ENCODE results near the gene SNCAIP. TPM values are rescaled to one million over a fixed set of nuclear protein-coding genes. Genes with fewer than 3 reads are reported as not detected.

SNCAIP gene
- total RNA-seq, 1 experiment from 2014 or later = not detected

DNA sequence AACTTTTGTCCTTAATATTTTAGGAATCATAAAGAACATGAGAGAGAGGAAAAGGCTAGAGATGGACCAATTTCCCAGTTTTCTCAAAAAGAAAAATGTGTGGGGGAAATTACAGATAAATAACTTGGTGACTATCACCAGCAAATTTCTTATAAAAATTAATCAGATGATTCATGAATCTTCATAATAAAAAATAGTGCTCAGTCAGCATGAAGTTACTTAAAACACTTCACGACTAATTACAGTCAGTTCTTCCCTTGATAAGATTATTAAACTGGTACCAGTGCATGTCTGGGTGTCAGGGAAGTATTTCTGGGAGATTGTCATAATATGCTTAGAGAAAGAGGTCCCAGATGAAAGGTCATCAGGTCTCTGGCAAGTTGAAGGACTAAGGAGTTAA is 133.0 kb downstream of the SNCAIP start:
- TF ChIP-seq, protein P1, sequence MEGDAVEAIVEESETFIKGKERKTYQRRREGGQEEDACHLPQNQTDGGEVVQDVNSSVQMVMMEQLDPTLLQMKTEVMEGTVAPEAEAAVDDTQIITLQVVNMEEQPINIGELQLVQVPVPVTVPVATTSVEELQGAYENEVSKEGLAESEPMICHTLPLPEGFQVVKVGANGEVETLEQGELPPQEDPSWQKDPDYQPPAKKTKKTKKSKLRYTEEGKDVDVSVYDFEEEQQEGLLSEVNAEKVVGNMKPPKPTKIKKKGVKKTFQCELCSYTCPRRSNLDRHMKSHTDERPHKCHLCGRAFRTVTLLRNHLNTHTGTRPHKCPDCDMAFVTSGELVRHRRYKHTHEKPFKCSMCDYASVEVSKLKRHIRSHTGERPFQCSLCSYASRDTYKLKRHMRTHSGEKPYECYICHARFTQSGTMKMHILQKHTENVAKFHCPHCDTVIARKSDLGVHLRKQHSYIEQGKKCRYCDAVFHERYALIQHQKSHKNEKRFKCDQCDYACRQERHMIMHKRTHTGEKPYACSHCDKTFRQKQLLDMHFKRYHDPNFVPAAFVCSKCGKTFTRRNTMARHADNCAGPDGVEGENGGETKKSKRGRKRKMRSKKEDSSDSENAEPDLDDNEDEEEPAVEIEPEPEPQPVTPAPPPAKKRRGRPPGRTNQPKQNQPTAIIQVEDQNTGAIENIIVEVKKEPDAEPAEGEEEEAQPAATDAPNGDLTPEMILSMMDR (IDR thresholded peaks at IDR 0.05) = no peak
- TF ChIP-seq SIN3A (IDR thresholded peaks at IDR 0.05; ENCODE audit: borderline replicate concordance, insufficient read depth, low read depth, low read length) = no peak
- no peak for TF ChIP-seq POLR2AphosphoS5 (IDR thresholded peaks at IDR 0.05; ENCODE audit: low read depth, low read length)
- TF ChIP-seq, protein P2, sequence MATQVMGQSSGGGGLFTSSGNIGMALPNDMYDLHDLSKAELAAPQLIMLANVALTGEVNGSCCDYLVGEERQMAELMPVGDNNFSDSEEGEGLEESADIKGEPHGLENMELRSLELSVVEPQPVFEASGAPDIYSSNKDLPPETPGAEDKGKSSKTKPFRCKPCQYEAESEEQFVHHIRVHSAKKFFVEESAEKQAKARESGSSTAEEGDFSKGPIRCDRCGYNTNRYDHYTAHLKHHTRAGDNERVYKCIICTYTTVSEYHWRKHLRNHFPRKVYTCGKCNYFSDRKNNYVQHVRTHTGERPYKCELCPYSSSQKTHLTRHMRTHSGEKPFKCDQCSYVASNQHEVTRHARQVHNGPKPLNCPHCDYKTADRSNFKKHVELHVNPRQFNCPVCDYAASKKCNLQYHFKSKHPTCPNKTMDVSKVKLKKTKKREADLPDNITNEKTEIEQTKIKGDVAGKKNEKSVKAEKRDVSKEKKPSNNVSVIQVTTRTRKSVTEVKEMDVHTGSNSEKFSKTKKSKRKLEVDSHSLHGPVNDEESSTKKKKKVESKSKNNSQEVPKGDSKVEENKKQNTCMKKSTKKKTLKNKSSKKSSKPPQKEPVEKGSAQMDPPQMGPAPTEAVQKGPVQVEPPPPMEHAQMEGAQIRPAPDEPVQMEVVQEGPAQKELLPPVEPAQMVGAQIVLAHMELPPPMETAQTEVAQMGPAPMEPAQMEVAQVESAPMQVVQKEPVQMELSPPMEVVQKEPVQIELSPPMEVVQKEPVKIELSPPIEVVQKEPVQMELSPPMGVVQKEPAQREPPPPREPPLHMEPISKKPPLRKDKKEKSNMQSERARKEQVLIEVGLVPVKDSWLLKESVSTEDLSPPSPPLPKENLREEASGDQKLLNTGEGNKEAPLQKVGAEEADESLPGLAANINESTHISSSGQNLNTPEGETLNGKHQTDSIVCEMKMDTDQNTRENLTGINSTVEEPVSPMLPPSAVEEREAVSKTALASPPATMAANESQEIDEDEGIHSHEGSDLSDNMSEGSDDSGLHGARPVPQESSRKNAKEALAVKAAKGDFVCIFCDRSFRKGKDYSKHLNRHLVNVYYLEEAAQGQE (IDR thresholded peaks at IDR 0.05; ENCODE audit: insufficient read depth in 1 of 2, low read depth in 2 of 2, low read length in 1 of 2) = no peak
- TF ChIP-seq TCF7L2 (IDR thresholded peaks at IDR 0.05; ENCODE audit: low read depth, low read length) = no peak
- no peak overlapping the region for H3K4me3 ChIP-seq (ENCODE audit: low read depth in 2 of 2, low read length in 2 of 2)
- no peak for ATAC-seq
- no peaks in the 10 kb centered on the region for H3K9me3 ChIP-seq (ENCODE audit: control insufficient read depth, insufficient read depth, low read depth, low read length)
- intact Hi-C loops (cut with micrococcal nuclease; ENCODE audit: unreplicated experiment) = no loop called here
- in situ Hi-C loops (cut with HindIII; ENCODE audit: low pct_unique_long_range_greater_than_20kb, low sequenced_read_pairs) = no loop called here
- ChIA-PET POLR2A (no interaction called here), CTCF (no interaction called here)
- no peaks in the 10 kb centered on the region for H3K36me3 ChIP-seq (ENCODE audit: control insufficient read depth, insufficient read depth, low read length)
- BruUV-seq (replicated peaks) = no TSS peak
- DNase-seq (ENCODE audit: low read depth, low spot score) = no peak
- no peaks in the 10 kb centered on the region for H3K4me1 ChIP-seq (ENCODE audit: control insufficient read depth, insufficient read depth, low read length)
- H3K27ac ChIP-seq (ENCODE audit: low read length) = no peak overlapping the region
- peaks cover 2% of the 10 kb centered on the region; the same call in 1 of the 2 replicates for H3K27me3 ChIP-seq (ENCODE audit: control insufficient read depth, insufficient read depth, low read length)

DNA sequence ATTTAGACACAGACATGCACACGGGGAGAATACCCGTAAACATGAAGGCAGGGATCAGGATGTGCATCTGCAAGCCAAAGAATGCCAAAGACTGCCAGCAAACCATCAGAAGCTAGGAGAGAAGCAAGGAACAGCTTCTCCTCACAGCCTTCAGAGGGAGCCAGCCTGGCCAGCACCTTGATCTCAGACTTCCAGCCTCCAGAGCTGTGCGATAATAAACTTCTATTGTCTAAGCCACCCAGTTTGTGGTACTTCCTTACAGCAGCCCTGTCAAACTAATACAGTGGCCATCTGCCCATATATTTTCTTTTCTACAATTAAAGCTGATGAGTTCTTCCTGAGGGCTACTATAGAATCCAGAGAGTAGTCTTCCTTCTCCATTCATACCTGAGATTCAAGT is 135.0 kb downstream of the SNCAIP start:
- no TSS peak for BruUV-seq (replicated peaks)
- Histone ChIP-seq H3K4me1 (ENCODE audit: control insufficient read depth, insufficient read depth, low read length) (no peaks in the 10 kb centered on the region), H3K9me3 (ENCODE audit: control insufficient read depth, insufficient read depth, low read depth, low read length) (no peaks in the 10 kb centered on the region), H3K36me3 (ENCODE audit: control insufficient read depth, insufficient read depth, low read length) (no peaks in the 10 kb centered on the region), H3K27me3 (ENCODE audit: control insufficient read depth, insufficient read depth, low read length) (no peaks in the 10 kb centered on the region), H3K27ac (ENCODE audit: low read length) (no peak overlapping the region), H3K4me3 (ENCODE audit: low read depth in 2 of 2, low read length in 2 of 2) (no peak overlapping the region)
- intact Hi-C loops (cut with micrococcal nuclease; ENCODE audit: unreplicated experiment) = no loop called here
- ChIA-PET CTCF (no interaction called here), POLR2A (no interaction called here)
- ATAC-seq (no peak), DNase-seq (ENCODE audit: low read depth, low spot score) (no peak)
- in situ Hi-C loops (cut with HindIII; ENCODE audit: low pct_unique_long_range_greater_than_20kb, low sequenced_read_pairs) = no loop called here
- TF ChIP-seq TCF7L2 (IDR thresholded peaks at IDR 0.05; ENCODE audit: low read depth, low read length) = no peak
- TF ChIP-seq, protein P1 (IDR thresholded peaks at IDR 0.05) = no peak
- no peak for TF ChIP-seq SIN3A (IDR thresholded peaks at IDR 0.05; ENCODE audit: borderline replicate concordance, insufficient read depth, low read depth, low read length)
- TF ChIP-seq, protein P2 (IDR thresholded peaks at IDR 0.05; ENCODE audit: insufficient read depth in 1 of 2, low read depth in 2 of 2, low read length in 1 of 2) = no peak
- no peak for TF ChIP-seq POLR2AphosphoS5 (IDR thresholded peaks at IDR 0.05; ENCODE audit: low read depth, low read length)
